AG09309 (cell line): Measurements from ENCODE around the gene NTM.

Source experiments
- DNase-seq: peaks from one replicate; pipeline ENCODE4 v3.0.0-alpha.2; 2010; ENCODE audit warnings: low read depth
- H3K4me3 ChIP-seq: 2 replicates; pipeline ENCODE4 v1.5.1; 2011; ENCODE audit warnings: mild to moderate bottlenecking, low read depth, low read length, moderate library complexity; ENCODE audit not compliant: control insufficient read depth
- CTCF ChIP-seq: IDR thresholded peaks from 2 replicates; pipeline ENCODE4 v1.5.1; 2011; ENCODE audit warnings: mild to moderate bottlenecking, low read depth, low read length, inconsistent platforms; ENCODE audit not compliant: insufficient read depth, control insufficient read depth; ENCODE audit errors: missing control alignments

The NTM gene

DNA sequence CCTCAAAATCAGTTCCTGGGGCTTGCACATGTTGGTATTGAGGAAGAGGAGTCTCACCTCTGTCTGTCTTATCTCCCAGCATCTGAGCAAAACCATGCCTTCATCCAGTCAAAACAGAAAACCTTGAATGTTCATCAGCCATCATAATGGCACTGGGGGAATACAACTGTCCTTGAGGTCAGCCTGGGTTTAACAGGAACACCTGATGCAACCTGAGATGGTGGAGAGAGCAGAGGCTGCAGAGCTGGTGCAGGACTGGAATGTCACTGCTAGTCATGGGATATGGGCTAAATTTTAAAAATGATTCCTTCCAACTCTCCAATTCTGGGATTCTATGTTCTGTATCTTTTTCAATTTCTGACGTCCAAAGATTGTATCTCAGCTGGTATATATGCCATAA lies 931.0 kb downstream of the NTM start:
- no peak overlapping the region for H3K4me3 ChIP-seq
- no peak for DNase-seq
- no peak for TF ChIP-seq CTCF

- no peak overlapping the region for H3K4me3 ChIP-seq
- no peak for DNase-seq
- no peak for TF ChIP-seq CTCF
Observed at GRCh38 chr11:132301900-132302299, 931.5 kb downstream of the NTM start.

DNA sequence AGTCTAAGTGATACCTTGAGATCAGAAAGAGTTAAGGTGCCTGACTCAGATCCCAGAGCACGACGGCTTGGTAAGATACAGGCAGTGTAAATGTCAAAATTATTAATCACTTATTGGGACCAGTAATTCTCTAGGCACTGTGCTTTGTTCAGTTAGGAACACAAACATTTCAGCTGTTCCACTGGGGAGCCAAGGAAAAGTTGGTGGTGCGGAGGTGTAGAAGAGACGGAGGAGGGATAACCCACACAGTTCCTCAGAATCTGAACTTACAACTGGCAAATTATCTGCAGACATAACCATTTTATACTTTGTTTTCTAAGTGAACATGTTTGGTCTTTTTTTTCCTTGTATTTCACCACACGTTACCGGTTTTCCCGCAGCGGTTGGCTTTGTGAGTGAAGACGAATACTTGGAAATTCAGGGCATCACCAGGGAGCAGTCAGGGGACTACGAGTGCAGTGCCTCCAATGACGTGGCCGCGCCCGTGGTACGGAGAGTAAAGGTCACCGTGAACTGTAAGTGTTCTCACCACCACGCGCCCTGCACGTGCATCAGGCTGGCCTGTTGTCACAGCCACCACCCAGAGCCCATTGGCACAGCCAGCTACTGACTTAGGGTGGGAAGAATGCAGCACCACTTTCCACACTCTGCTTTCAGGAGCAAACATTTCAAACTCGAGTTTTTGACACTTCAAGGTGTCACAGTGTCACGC lies 937.0 kb downstream of the NTM start:
- no peak for DNase-seq
- no peak overlapping the region for H3K4me3 ChIP-seq
- no peak for TF ChIP-seq CTCF

- no peak for TF ChIP-seq CTCF
- DNase-seq = no peak
- H3K4me3 ChIP-seq = no peak overlapping the region
Observed at GRCh38 chr11:132310390-132311375, 940.3 kb downstream of the NTM start.

DNA sequence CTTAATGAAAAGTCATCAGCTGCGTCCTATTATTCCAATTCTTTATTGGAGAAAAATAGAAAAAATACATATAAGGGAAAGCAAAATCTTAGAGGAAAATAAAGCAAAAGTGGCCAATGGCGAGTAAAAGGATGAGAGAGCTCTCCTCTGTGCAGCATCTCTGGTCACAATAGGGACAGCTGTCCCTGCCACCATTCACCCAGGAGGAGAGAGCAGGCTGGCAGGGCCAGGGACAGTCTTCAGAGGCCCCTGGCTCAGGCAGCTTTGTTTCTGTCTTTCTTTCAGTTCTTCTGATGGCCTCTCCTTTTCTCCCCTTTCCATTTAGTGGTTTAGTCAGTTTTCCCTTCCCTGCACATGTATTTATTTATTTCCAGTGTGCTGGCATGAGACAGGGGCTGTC lies 941.3 kb downstream of the NTM start:
- TF ChIP-seq CTCF = no peak
- no peak for DNase-seq
- no peak overlapping the region for H3K4me3 ChIP-seq

DNA sequence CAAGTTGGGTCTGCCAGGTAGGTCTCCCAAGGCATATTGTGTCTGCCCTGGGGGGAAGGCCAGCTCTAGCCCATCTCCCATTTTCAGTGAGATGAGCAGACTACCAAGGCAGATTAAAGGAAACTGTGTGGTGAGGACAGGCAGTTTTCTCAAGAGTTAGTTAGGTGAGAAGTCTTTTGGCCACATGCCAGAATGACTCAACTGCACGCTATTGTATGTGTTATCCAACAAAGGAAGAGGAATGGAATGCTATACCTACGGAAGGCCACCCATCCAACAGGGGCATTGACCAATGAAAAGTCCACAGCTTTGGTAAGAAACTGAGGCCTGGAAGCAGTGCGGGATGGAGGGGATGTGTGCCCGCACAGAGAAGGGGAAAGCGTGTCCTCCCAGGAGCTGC lies 941.7 kb downstream of the NTM start:
- H3K4me3 ChIP-seq = no peak overlapping the region
- DNase-seq = peak; percentile 4
- TF ChIP-seq CTCF = no peak
